Endodermal cell (in vitro differentiated cells): Measurements from ENCODE around the gene DHFR2. TPM values are rescaled to one million over a fixed set of nuclear protein-coding genes. Genes with fewer than 3 reads are reported as not detected.
A peak's percentile ranks its signal among the peaks of the same experiment; 100 is the strongest.

Experiments
- DNase-seq: peaks from one replicate; pipeline ENCODE4 v3.0.0-alpha.2; 2017
- H3K27ac ChIP-seq: 2 replicates; pipeline ENCODE4 v1.5.1; 2013; ENCODE audit warnings: mild to moderate bottlenecking, low read depth, low read length, moderate library complexity
- H3K27me3 ChIP-seq: 2 replicates; pipeline ENCODE4 v1.6.1; 2013; ENCODE audit warnings: mild to moderate bottlenecking, low read length, moderate library complexity; ENCODE audit not compliant: insufficient read depth, control insufficient read depth, poor library complexity, severe bottlenecking
- H3K36me3 ChIP-seq: 2 replicates; pipeline ENCODE4 v1.7.0; 2013; ENCODE audit warnings: mild to moderate bottlenecking, low read length, moderate library complexity; ENCODE audit not compliant: control insufficient read depth, insufficient read depth
- H3K4me1 ChIP-seq: one replicate; pipeline ENCODE4 v1.7.0; 2013; ENCODE audit warnings: low read length; ENCODE audit not compliant: control insufficient read depth, insufficient read depth
- H3K4me3 ChIP-seq: 2 replicates; pipeline ENCODE4 v1.5.1; 2013; ENCODE audit warnings: mild to moderate bottlenecking, low read length, moderate library complexity
- H3K9ac ChIP-seq: 2 replicates; pipeline ENCODE4 v1.6.1; 2013; ENCODE audit warnings: mild to moderate bottlenecking, low read length, moderate library complexity; ENCODE audit not compliant: poor library complexity, severe bottlenecking; ENCODE audit errors: extremely low read depth
- H3K9me3 ChIP-seq: 2 replicates; pipeline ENCODE4 v1.6.1; 2013; ENCODE audit warnings: mild to moderate bottlenecking, low read length, moderate library complexity; ENCODE audit not compliant: control insufficient read depth
- H3K27ac Mint-ChIP-seq: 2 replicates; pipeline ENCODE4 v1.8.0; 2020; ENCODE audit warnings: mixed read lengths
- H3K27me3 Mint-ChIP-seq: 2 replicates; pipeline ENCODE4 v1.8.0; 2021; ENCODE audit warnings: mild to moderate bottlenecking, mixed read lengths; ENCODE audit not compliant: insufficient read depth
- H3K36me3 Mint-ChIP-seq: 2 replicates; pipeline ENCODE4 v1.8.0; 2020; ENCODE audit warnings: low read depth, mixed read lengths
- H3K4me1 Mint-ChIP-seq: 2 replicates; pipeline ENCODE4 v1.8.0; 2020; ENCODE audit warnings: mixed read lengths
- H3K4me3 Mint-ChIP-seq: 2 replicates; pipeline ENCODE4 v1.8.0; 2020; ENCODE audit warnings: mild to moderate bottlenecking, moderate library complexity, mixed read lengths
- H3K9me3 Mint-ChIP-seq: 2 replicates; pipeline ENCODE4 v1.8.0; 2020; ENCODE audit warnings: mild to moderate bottlenecking, mixed read lengths
- WGBS, 2 experiments: methylation state at CpG; one replicate each; pipeline versions ENCODE4 v1.1.5 to v1.1.7; 2013; ENCODE audit warnings: missing lambda C conversion rate in 2 of 2, mixed read lengths in 1 of 2; ENCODE audit not compliant: insufficient coverage in 1 of 2, insufficient read length in 1 of 2; 5-methylcytosine and 5-hydroxymethylcytosine counted together
- total RNA-seq, 2 donors: library from RNA; stranded (reverse); fragmentation: NEBNext Ultra II Directional in 1 of 2; extraction: Animal tissue kit (Norgen Biotek cat#: 25700) in 1 of 2; gene quantifications; 2 replicates in 1 of 2; 3 replicates in 1 of 2; pipeline ENCODE4 v1.2.1, GENCODE V29; 2021
- TF ChIP-seq, protein P1 (sequence below): fragments of 200-600 bp; sonication (generic); conservative IDR thresholded peaks from 2 replicates; pipeline ENCODE4 v1.5.0; 2021; ENCODE audit warnings: antibody characterized with exemption, mild to moderate bottlenecking

DHFR2 gene
- total RNA-seq, 2 donors from 2014 or later = 4.2 to 5.3 TPM

DNA sequence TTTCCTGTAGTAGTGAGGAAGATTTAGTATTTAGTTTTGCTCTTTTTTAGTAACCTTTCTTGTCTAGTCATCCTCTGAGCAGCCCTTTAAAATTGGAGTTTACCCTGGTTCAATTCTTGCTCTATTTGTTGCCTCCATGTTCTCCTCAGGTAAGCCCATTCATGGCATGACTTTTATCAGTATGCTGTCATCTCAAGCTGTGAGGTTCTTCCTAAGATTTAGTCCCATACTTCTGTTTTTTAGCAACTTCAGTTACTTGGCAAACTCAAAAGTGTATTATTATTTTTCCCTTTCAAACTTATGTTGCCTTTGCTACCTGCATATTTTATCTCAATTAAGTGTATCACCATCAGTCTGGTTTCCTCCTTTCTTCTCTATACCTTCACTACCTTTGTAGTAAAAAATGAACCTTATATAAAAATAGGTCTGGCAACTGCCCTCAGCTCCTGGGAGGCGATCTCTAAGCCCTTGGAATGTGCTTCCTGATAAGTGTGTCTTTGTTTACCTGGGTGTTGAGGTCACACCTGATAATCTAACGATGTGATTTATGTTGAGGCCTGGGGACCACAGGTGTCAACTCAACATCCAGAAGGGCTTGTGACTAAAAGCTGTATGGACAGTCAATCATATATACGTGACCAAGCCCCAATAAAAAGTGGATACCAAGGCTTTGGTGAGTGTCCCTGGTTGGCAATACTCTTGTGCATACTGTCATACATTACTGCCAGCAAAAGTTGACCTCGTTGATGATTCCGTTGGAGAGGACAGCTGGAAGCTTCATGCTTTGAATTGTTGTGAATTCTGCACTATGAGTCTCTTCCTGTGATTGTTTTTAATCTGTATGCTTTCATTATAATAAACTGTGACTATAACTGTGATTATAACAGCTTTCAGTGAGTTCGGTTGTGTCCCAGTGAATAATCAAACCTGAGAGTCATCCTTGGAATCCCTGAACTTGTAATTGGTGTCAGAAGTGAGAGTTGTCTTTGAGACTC lies 4.1 kb upstream of the DHFR2 start:
- Mint-ChIP-seq H3K36me3 (peaks cover 29% of the 10 kb centered on the region), H3K27me3 (no peaks in the 10 kb centered on the region), H3K4me1 (peaks cover 28% of the 10 kb centered on the region)

DNA sequence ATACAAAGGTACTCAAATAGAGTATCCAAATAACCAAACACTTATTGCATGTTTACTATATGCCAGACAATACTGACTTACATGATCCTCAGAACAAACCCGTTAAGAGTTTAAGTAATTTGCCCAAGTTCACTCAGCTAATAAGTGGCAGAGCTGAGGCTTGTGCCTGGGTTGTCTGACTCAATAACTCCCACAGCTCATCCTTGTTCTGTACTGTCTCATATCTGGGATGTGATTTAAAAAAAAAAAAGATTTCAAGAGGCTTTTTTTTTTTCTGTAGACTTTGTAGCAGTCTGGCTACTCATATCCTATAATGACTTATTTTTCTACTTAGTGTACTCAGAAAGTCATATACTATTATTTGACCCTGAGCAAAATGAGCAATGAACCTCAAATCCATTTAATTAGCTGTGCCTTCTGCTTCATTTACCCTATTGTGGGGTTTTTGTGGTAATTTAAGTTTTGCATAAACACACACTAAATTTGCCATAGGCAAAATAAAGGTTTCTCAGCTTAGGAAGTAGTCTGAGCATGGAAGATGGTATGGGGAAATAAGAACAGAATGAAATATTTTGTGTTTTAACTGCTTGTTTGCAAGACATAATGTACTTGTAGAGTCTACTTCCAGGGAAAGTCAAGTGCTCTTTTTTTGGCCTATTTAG lies 3.2 kb upstream of the DHFR2 start:
- Histone ChIP-seq H3K9ac (no peak overlapping the region), H3K27me3 (no peaks in the 10 kb centered on the region), H3K36me3 (peaks cover 24% of the 10 kb centered on the region), H3K9me3 (peaks cover 22% of the 10 kb centered on the region), H3K4me1 (peaks cover 4% of the 10 kb centered on the region), H3K4me3 (peak overlapping the region; percentile 70), H3K27ac (no peak overlapping the region)
- peak overlapping the region; percentile 85 for H3K27ac Mint-ChIP-seq
- peak overlapping the region; percentile 33 for H3K4me3 Mint-ChIP-seq
- DNase-seq = no peak
- WGBS, 2 experiments = 92 to 100% methylated on average over 1 of the region's 1 CpG
- H3K27me3 Mint-ChIP-seq = no peaks in the 10 kb centered on the region
- H3K36me3 Mint-ChIP-seq = peaks cover 25% of the 10 kb centered on the region
- TF ChIP-seq, protein P1, sequence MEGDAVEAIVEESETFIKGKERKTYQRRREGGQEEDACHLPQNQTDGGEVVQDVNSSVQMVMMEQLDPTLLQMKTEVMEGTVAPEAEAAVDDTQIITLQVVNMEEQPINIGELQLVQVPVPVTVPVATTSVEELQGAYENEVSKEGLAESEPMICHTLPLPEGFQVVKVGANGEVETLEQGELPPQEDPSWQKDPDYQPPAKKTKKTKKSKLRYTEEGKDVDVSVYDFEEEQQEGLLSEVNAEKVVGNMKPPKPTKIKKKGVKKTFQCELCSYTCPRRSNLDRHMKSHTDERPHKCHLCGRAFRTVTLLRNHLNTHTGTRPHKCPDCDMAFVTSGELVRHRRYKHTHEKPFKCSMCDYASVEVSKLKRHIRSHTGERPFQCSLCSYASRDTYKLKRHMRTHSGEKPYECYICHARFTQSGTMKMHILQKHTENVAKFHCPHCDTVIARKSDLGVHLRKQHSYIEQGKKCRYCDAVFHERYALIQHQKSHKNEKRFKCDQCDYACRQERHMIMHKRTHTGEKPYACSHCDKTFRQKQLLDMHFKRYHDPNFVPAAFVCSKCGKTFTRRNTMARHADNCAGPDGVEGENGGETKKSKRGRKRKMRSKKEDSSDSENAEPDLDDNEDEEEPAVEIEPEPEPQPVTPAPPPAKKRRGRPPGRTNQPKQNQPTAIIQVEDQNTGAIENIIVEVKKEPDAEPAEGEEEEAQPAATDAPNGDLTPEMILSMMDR = no peak
- H3K4me1 Mint-ChIP-seq = peaks cover 28% of the 10 kb centered on the region
- peaks cover 15% of the 10 kb centered on the region for H3K9me3 Mint-ChIP-seq

More for the DNA sequence above, 4.1 kb upstream of the DHFR2 start:
- H3K4me1 ChIP-seq = peaks cover 4% of the 10 kb centered on the region
- peak overlapping the region; percentile 70 for H3K4me3 ChIP-seq
- H3K27me3 ChIP-seq = no peaks in the 10 kb centered on the region
- peak overlapping the region; percentile 85 for H3K27ac Mint-ChIP-seq
- peak; percentile 66 for DNase-seq
- H3K9ac ChIP-seq = no peak overlapping the region
- no peak overlapping the region for H3K27ac ChIP-seq
- TF ChIP-seq, protein P1 = no peak
- H3K9me3 ChIP-seq = peaks cover 22% of the 10 kb centered on the region
- WGBS, 2 experiments = 61 to 73% methylated on average over 6 of the region's 6 CpGs
- H3K9me3 Mint-ChIP-seq = peaks cover 15% of the 10 kb centered on the region
- peaks cover 24% of the 10 kb centered on the region for H3K36me3 ChIP-seq
- peak overlapping the region; percentile 33 for H3K4me3 Mint-ChIP-seq

DNA sequence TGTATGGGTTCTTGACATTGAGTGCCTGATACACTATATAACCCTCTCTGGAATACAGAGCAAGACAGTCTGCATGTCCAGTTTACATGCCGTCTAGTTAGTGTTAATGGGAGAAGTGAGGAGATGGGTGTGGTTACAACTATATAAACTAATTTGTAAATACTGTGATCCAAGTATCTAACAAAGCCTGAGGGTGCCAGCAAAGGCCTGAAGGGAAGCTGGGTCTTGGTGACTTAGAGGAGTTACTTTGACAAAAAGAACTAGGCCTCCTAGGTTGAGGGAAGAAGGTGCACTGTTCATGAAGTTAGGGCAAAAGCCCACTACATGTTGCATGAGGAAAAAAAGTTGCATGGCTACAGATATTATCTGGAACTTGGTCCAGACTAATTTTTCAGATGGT lies 2.4 kb upstream of the DHFR2 start:
- H3K27ac ChIP-seq = no peak overlapping the region
- H3K36me3 ChIP-seq = peaks cover 30% of the 10 kb centered on the region
- peak overlapping the region; percentile 70 for H3K4me3 ChIP-seq
- H3K27me3 ChIP-seq = no peaks in the 10 kb centered on the region
- no CpG with 5 or more reads among the region's 1 CpG for WGBS, 2 experiments
- peaks cover 4% of the 10 kb centered on the region for H3K4me1 ChIP-seq
- H3K4me1 Mint-ChIP-seq = peaks cover 28% of the 10 kb centered on the region
- H3K27me3 Mint-ChIP-seq = no peaks in the 10 kb centered on the region
- H3K36me3 Mint-ChIP-seq = peaks cover 30% of the 10 kb centered on the region
- no peak for DNase-seq
- H3K4me3 Mint-ChIP-seq = peak overlapping the region; percentile 9
- TF ChIP-seq, protein P1 = no peak
- H3K9me3 ChIP-seq = peaks cover 22% of the 10 kb centered on the region
- peaks cover 15% of the 10 kb centered on the region for H3K9me3 Mint-ChIP-seq
- H3K9ac ChIP-seq = no peak overlapping the region
- H3K27ac Mint-ChIP-seq = peak overlapping the region; percentile 29
